K562 treated with DMSO at 1 percent for 48 hours (cell line): ENCODE results near the gene PCDHB2. TPM values are rescaled to one million over a fixed set of nuclear protein-coding genes. Genes with fewer than 3 reads are reported as not detected.

Experiments
- total RNA-seq: library from RNA; unstranded; fragments of 300-600 nt; gene quantifications from 2 replicates; pipeline ENCODE4 v1.2.3, GENCODE V29; 2022; ENCODE audit warnings: low replicate concordance; ENCODE audit errors: extremely low read depth

Gene PCDHB2
- total RNA-seq: not detected in 2 replicates

DNA sequence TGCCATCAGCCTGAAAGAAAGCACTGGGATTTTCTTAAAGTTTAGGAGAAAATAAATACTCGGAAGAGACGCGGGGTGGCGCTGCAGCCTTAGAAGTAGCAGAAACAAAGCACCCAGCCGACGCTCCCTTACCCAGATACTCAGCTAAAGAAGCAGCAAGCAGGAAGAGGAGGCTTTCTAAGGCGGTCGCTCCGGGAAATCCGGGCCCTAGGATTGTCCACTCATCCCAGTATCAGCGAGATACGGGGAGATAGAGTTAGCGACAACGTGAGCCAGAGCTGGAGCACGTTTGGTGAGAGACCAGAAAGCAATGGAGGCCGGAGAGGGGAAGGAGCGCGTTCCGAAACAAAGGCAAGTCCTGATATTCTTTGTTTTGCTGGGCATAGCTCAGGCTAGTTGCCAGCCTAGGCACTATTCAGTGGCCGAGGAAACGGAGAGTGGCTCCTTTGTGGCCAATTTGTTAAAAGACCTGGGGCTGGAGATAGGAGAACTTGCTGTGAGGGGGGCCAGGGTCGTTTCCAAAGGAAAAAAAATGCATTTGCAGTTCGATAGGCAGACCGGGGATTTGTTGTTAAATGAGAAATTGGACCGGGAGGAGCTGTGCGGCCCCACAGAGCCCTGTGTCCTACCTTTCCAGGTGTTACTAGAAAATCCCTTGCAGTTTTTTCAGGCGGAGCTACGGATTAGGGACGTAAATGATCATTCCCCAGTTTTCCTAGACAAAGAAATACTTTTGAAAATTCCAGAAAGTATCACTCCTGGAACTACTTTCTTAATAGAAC lies at the start of gene PCDHB2:
Gene PCDHB2, plus strand, starts transcription at position 135 of the 782 bp plus-strand sequence. Its CDS starts 176 bp downstream, at position 311.

DNA sequence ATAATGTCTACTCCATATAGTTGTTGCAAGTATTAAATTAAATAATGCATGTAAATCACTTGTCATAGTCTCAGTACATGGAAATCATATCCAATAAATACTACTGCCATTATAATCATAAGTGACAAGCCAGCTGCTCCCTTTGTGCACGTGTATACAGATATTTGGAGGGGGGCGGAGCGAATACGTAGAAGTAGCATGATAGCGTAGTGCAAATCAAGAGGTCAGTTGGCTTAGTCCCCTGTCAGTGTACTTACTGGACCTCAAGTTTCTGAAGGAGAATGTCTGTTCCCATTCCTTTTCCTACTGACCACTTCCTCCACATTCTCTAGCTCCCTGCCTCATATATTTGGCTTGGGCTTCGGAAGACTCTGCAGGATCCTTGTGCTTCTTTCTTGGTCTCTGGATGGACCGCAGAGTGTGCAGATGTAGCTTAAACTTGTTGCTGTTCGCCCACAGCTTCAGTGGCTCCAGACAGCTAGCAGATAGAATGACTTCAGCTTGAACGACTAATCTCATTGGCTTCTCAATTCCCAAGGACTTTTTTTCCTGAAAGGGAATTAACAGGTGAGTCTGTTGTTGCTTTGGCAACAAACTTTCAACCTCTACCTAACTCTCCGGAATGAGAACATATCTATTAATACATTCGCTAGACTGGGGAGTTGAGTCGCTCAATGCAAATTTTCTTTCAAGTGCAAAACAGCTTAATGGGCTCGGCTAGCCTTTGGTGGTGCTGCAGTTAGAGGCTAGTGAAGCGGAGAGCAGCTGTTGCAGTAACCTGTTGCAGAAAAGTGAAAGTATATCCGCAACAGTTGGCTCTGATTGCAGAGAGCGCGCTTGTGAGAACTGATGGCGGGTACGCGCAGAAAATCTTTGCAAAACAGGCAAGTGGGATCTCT lies 43.5 kb upstream of the PCDHB2 start, which contains the start of gene PCDHB1:
Gene PCDHB1, plus strand, starts transcription at position 753 of the 899 bp plus-strand sequence. Its CDS starts 97 bp downstream, at position 850.

GRCh38 chr5:141100243-141100805 lies 5.9 kb downstream of the PCDHB2 start, which contains the start of gene PCDHB3:
TSS of gene PCDHB3 (plus strand) at chr5:141100473. CDS start at chr5:141100650, 177 bp downstream.

DNA sequence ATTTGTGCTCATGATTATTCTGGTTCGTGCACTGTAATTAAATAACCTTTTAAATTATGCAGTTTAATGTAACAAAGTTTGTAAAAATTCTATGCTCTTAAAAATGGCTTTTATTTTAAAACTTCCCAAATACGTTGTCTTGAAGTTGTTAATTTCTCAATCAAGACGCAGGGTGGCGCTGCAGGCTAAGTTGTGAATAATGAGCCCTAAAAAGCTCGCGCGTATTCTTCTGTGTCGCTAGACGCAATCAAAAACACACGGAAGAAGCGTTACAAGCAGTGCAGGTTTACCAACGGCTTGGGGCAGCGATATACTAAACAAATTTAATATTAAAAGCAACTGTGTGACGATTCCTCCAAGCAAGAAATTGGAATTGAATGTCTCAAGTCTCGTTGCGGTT lies 27.1 kb downstream of the PCDHB2 start, which contains the start of gene PCDHB4:
Gene PCDHB4, plus strand, starts transcription at position 256 of the 400 bp plus-strand sequence. CDS start 181 bp downstream, outside the sequence.

DNA sequence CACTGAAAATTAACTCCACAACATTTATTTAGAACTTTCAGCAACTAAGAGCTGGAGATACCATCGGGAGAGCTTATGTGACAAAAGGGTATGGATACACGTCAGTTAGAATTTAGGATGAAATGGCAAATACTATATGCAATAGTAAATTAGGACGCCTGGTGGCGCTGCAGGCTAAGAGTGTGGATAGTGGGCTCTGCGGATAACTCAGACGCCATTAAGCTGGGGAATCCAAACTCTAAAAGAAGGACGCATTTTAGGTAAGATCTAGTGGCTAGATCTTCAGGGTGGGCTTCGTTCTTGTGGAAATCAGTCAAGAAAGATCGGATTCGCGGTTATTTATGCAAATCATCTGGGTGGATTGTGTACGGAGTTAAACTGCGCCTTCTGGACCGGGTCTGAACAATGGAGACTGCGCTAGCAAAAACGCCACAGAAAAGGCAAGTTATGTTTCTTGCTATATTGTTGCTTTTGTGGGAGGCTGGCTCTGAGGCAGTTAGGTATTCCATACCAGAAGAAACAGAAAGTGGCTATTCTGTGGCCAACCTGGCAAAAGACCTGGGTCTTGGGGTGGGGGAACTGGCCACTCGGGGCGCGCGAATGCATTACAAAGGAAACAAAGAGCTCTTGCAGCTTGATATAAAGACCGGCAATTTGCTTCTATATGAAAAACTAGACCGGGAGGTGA lies 40.8 kb downstream of the PCDHB2 start, which contains the start of gene PCDHB5:
Gene PCDHB5, plus strand, starts transcription at position 177 of the 688 bp plus-strand sequence. Its CDS starts 229 bp downstream, at position 406.

Other genes starting within 250 kb of the PCDHB2 start
- gene PCDHA9, start 246.2 kb upstream of the PCDHB2 start, total RNA-seq: not detected in 2 replicates
- gene PCDHA10, start 238.7 kb upstream of the PCDHB2 start, total RNA-seq: not detected in 2 replicates
- gene PCDHA11, start 225.7 kb upstream of the PCDHB2 start, total RNA-seq: not detected in 2 replicates
- gene PCDHA12, start 219.3 kb upstream of the PCDHB2 start, total RNA-seq: not detected in 2 replicates
- gene PCDHA13, start 212.5 kb upstream of the PCDHB2 start, total RNA-seq: not detected in 2 replicates
- not detected in 2 replicates for gene PCDHAC1, start 168.3 kb upstream of the PCDHB2 start, total RNA-seq
- not detected in 2 replicates for gene PCDHAC2, start 128.1 kb upstream of the PCDHB2 start, total RNA-seq
- not detected in 2 replicates for gene PCDHB1, start 43.2 kb upstream of the PCDHB2 start, total RNA-seq
- not detected in 2 replicates for gene PCDHB3, start 5.9 kb downstream of the PCDHB2 start, total RNA-seq
- not detected in 2 replicates for gene PCDHB4, start 27.2 kb downstream of the PCDHB2 start, total RNA-seq
- gene PCDHB5, start 40.6 kb downstream of the PCDHB2 start, total RNA-seq: not detected in 2 replicates
- not detected in 2 replicates for gene PCDHB6, start 55.4 kb downstream of the PCDHB2 start, total RNA-seq
- gene PCDHB7, start 78.0 kb downstream of the PCDHB2 start, total RNA-seq: not detected in 2 replicates
- not detected in 2 replicates for gene PCDHB8, start 83.2 kb downstream of the PCDHB2 start, total RNA-seq
- not detected in 2 replicates for gene PCDHB16, start 87.8 kb downstream of the PCDHB2 start, total RNA-seq
- gene PCDHB9, start 92.5 kb downstream of the PCDHB2 start, total RNA-seq: not detected in 2 replicates
- not detected in 2 replicates for gene PCDHB10, start 97.7 kb downstream of the PCDHB2 start, total RNA-seq
- not detected in 2 replicates for gene PCDHB11, start 105.0 kb downstream of the PCDHB2 start, total RNA-seq
- not detected in 2 replicates for gene PCDHB12, start 114.1 kb downstream of the PCDHB2 start, total RNA-seq
- not detected in 2 replicates for gene PCDHB13, start 119.3 kb downstream of the PCDHB2 start, total RNA-seq
- not detected in 2 replicates for gene PCDHB14, start 128.7 kb downstream of the PCDHB2 start, total RNA-seq
- gene PCDHB15, start 150.8 kb downstream of the PCDHB2 start, total RNA-seq: not detected in 2 replicates
- gene SLC25A2, start 209.4 kb downstream of the PCDHB2 start, total RNA-seq: not detected in 2 replicates
- not detected in 2 replicates for gene TAF7, start 226.2 kb downstream of the PCDHB2 start, total RNA-seq
- not detected in 2 replicates for gene PCDHGA1, start 235.9 kb downstream of the PCDHB2 start, total RNA-seq
- gene PCDHGA2, start 244.1 kb downstream of the PCDHB2 start, total RNA-seq: not detected in 2 replicates
- not detected in 2 replicates for gene PCDHGA3, start 249.2 kb downstream of the PCDHB2 start, total RNA-seq